NT2/D1 (cell line): Measurements from ENCODE around the gene HTT-AS.

ENCODE experiments used
- SUZ12 ChIP-seq: IDR thresholded peaks from 2 replicates; pipeline ENCODE4 v1.6.1; 2011; ENCODE audit not compliant: insufficient read length, insufficient read depth; ENCODE audit errors: extremely low read depth
- YY1 ChIP-seq: IDR thresholded peaks from 2 replicates; pipeline ENCODE4 v1.6.1; 2011; ENCODE audit not compliant: insufficient read length, insufficient read depth
- ZNF274 ChIP-seq: IDR thresholded peaks from 2 replicates; pipeline ENCODE4 v1.6.1; 2011; ENCODE audit warnings: mild to moderate bottlenecking, low read depth, low read length

DNA sequence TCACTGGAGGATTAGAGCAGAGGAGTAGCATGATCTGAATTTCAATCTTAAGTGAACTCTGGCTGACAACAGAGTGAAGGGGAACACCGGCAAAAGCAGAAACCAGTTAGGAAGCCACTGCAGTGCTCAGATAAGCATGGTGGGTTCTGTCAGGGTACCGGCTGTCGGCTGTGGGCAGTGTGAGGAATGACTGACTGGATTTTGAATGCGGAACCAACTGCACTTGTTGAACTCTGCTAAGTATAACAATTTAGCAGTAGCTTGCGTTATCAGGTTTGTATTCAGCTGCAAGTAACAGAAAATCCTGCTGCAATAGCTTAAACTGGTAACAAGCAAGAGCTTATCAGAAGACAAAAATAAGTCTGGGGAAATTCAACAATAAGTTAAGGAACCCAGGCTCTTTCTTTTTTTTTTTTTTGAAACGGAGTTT lies 5.4 kb upstream of the HTT-AS start:
- TF ChIP-seq YY1 (no peak), SUZ12 (no peak), ZNF274 (no peak)
